Measurements from ENCODE around the gene LRRC74B.
"Not testable (repeated sequence)": the region's sequence is repeated elsewhere in the genome, so short reads cannot be mapped to it uniquely, and the experiment has no call there.

Gene LRRC74B

GRCh38 chr22:21043860-21044535 is 1.7 kb upstream of the LRRC74B start:
- no peaks in the 10 kb centered on the region for H3K36me3 ChIP-seq
- no peak overlapping the region for H3K4me3 ChIP-seq (ENCODE audit: low read depth, low read length)
- no peak for TF ChIP-seq CTCF (IDR thresholded peaks at IDR 0.05; ENCODE audit: low read depth, low read length)
- no peak for DNase-seq
- H3K27ac ChIP-seq = no peak overlapping the region
- H3K27me3 ChIP-seq (ENCODE audit: insufficient read depth, low read depth, severe bottlenecking) = no peaks in the 10 kb centered on the region
- H3K9me3 ChIP-seq (ENCODE audit: severe bottlenecking) = no peaks in the 10 kb centered on the region

GRCh38 chr22:21044931-21045584 is 688 bp upstream of the LRRC74B start:
- no peak for TF ChIP-seq CTCF (IDR thresholded peaks at IDR 0.05; ENCODE audit: low read depth, low read length)
- no peaks in the 10 kb centered on the region for H3K9me3 ChIP-seq (ENCODE audit: severe bottlenecking)
- H3K27ac ChIP-seq = no peak overlapping the region; the same call in 1 of the 2 replicates
- H3K4me3 ChIP-seq (ENCODE audit: low read depth, low read length) = peak overlapping the region; percentile 52
- H3K27me3 ChIP-seq (ENCODE audit: insufficient read depth, low read depth, severe bottlenecking) = no peaks in the 10 kb centered on the region
- H3K36me3 ChIP-seq = no peaks in the 10 kb centered on the region
- DNase-seq = no peak

- Histone ChIP-seq H3K36me3 (no peaks in the 10 kb centered on the region), H3K4me3 (ENCODE audit: low read depth, low read length) (no peak overlapping the region), H3K27me3 (ENCODE audit: insufficient read depth, low read depth, severe bottlenecking) (no peaks in the 10 kb centered on the region), H3K27ac (no peak overlapping the region), H3K9me3 (ENCODE audit: severe bottlenecking) (no peaks in the 10 kb centered on the region)
- no peak for TF ChIP-seq CTCF (IDR thresholded peaks at IDR 0.05; ENCODE audit: low read depth, low read length)
- no peak for DNase-seq
Measured at GRCh38 chr22:21047035-21047661, 1.4 kb downstream of the LRRC74B start.

GRCh38 chr22:21047730-21048129 is 2.0 kb downstream of the LRRC74B start:
- H3K27ac ChIP-seq = no peak overlapping the region
- no peak for TF ChIP-seq CTCF (IDR thresholded peaks at IDR 0.05; ENCODE audit: low read depth, low read length)
- DNase-seq = no peak

GRCh38 chr22:21048448-21048847 is 2.7 kb downstream of the LRRC74B start:
- DNase-seq; H3K36me3 ChIP-seq; H3K4me3 ChIP-seq (ENCODE audit: low read depth, low read length); H3K27me3 ChIP-seq (ENCODE audit: insufficient read depth, low read depth, severe bottlenecking); H3K9me3 ChIP-seq (ENCODE audit: severe bottlenecking); H3K27ac ChIP-seq: not testable (repeated sequence)

More at GRCh38 chr22:21047730-21048129, 2.0 kb downstream of the LRRC74B start:
- H3K36me3 ChIP-seq = no peaks in the 10 kb centered on the region
- no peaks in the 10 kb centered on the region for H3K9me3 ChIP-seq (ENCODE audit: severe bottlenecking)
- no peaks in the 10 kb centered on the region for H3K27me3 ChIP-seq (ENCODE audit: insufficient read depth, low read depth, severe bottlenecking)
- H3K4me3 ChIP-seq (ENCODE audit: low read depth, low read length) = no peak overlapping the region

GRCh38 chr22:21048965-21049364 is 3.2 kb downstream of the LRRC74B start:
- H3K27ac ChIP-seq; H3K27me3 ChIP-seq (ENCODE audit: insufficient read depth, low read depth, severe bottlenecking); DNase-seq; H3K4me3 ChIP-seq (ENCODE audit: low read depth, low read length); H3K36me3 ChIP-seq; H3K9me3 ChIP-seq (ENCODE audit: severe bottlenecking): not testable (repeated sequence)
